Psoas muscle (tissue), 8 donors: ENCODE data around the gene KIF1A. TPM values are rescaled to one million over a fixed set of nuclear protein-coding genes. Genes with fewer than 3 reads are reported as not detected.

Source experiments
- ATAC-seq, 4 donors: fragments of 200-7000 bp; cut with Tn5 transposase; one replicate each; pipeline ENCODE4 v1.9.1; 2020; ENCODE audit warnings: moderate library complexity in 3 of 4, mild to moderate bottlenecking in 2 of 4
- DNase-seq, 2 donors: peaks; one replicate each; pipeline ENCODE4 v3.0.0-alpha.2; 2020
- H3K27ac ChIP-seq: fragments of 200-600 bp; one replicate; pipeline ENCODE4 v1.8.0; 2022
- H3K27me3 ChIP-seq, 3 donors: fragments of 200-600 bp in 1 of 3; one replicate each; pipeline versions ENCODE4 v1.6.1 to v1.8.0; 2013 to 2022; ENCODE audit warnings: low read length in 2 of 3, mild to moderate bottlenecking in 2 of 3, moderate library complexity in 1 of 3; ENCODE audit not compliant: insufficient read depth in 3 of 3
- H3K36me3 ChIP-seq, 2 donors: fragments of 200-600 bp in 1 of 2; one replicate each; pipeline versions ENCODE4 v1.6.1 to v1.8.0; 2013 to 2022; ENCODE audit warnings: low read depth in 1 of 2, mild to moderate bottlenecking in 1 of 2, moderate library complexity in 1 of 2; ENCODE audit not compliant: insufficient read depth in 1 of 2
- H3K4me1 ChIP-seq: fragments of 200-600 bp; one replicate; pipeline ENCODE4 v1.8.0; 2022
- H3K4me3 ChIP-seq: fragments of 200-600 bp; one replicate; pipeline ENCODE4 v1.8.0; 2022; ENCODE audit warnings: mild to moderate bottlenecking
- H3K9me3 ChIP-seq: fragments of 200-600 bp; one replicate; pipeline ENCODE4 v1.8.0; 2022
- WGBS, 3 donors: extraction: QIAGEN DNeasy Blood & Tissue Kit; methylation state at CpG; one replicate each; pipeline versions ENCODE4 v1.1.6 to v1.1.7; 2013; 5-methylcytosine and 5-hydroxymethylcytosine counted together
- intact Hi-C, 2 donors: fragments of 100-400 bp; cut with DNase I; formaldehyde crosslinking; loops; one replicate each; pipeline versions ENCODE4 v1.11.0 to v1.14.2; 2022
- polyA plus RNA-seq, 3 donors: library from polyadenylated mRNA; stranded (reverse); fragments of 200-250 nt; gene quantifications; one replicate each; pipeline ENCODE4 v1.2.3, GENCODE V29; 2013
- total RNA-seq, 4 donors: library from RNA; stranded (reverse); fragmentation: NEBNext Ultra II Directional in 2 of 4; extraction: Animal tissue kit (Norgen Biotek cat#: 25700) in 2 of 4; gene quantifications; one replicate each; pipeline versions ENCODE4 v1.2.1 to v1.2.4, GENCODE V29; 2021 to 2023
- TF ChIP-seq, protein P1 (sequence below): fragments of 200-600 bp; IDR thresholded peaks from one replicate; pipeline ENCODE4 v1.8.0; 2022; ENCODE audit warnings: antibody characterized with exemption
- donor health status: healthy with polysubstance abuse.
- donor health status: DM: no; HTN: no; CAD: no; lungs with moderate emphysema.
- donor health status: Bipolar disorder and iron deficiency.
- donor health status: healthy.
- donor health status: DM: yes; HTN: yes; CAD: no.
- donor health status: DM: no; HTN: no; CAD: no.
- donor health status: DM: no; HTN: no; CAD: no.
- donor health status: DM: yes; HTN: yes; CAD: no.

The KIF1A gene
- total and polyA plus RNA-seq, 7 donors, result 0.01 to 1.2 (median 0.12) TPM; not detected in 2

DNA sequence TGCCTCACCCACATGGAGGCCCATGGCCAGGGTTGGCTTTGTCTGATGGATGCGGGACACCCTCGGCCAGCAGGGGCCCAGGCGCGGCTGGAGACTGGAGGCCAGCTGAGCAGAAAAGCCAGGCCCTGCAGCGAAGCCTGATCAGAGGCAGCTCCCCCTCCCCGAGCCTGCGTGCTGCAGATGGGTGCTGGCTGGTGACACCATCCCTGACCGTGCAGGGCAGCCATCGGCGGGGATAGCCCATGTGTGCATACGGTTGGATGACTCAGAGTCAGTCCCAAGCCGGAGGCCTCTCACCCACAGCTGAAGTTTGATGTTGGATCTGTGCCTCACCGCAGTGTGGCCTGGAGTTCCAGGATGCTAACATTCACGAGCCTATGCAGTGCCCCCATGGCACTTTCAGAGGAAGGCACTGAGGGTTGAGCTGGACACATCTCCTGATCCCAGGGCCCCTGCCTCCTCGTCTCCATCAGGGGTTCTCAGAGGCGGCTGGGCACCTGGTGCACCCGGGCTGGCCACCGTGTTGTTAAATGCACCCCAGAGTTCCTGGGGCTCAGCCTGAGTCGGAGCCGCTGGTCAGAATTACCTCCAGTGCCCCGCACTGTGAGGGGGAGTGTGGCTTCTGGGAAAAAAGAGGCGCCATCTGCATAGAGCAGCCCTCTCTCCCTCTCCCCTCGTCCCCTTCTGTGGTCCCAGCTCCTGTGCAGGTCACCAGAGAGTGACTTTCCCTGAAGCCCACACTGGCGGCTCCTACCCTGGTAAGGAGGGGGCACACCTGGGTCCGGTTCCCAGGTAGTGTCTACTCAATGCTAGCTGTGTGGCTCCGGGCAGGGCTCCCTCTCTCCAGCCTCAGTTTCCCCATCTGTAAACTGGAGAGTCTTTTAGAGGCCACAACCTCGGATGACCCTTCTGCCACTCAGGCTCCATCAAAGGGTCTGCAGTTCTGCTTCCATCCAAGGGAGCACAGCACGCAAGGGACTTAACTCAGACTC lies 19.4 kb upstream of the KIF1A start:
- TF ChIP-seq, protein P1, sequence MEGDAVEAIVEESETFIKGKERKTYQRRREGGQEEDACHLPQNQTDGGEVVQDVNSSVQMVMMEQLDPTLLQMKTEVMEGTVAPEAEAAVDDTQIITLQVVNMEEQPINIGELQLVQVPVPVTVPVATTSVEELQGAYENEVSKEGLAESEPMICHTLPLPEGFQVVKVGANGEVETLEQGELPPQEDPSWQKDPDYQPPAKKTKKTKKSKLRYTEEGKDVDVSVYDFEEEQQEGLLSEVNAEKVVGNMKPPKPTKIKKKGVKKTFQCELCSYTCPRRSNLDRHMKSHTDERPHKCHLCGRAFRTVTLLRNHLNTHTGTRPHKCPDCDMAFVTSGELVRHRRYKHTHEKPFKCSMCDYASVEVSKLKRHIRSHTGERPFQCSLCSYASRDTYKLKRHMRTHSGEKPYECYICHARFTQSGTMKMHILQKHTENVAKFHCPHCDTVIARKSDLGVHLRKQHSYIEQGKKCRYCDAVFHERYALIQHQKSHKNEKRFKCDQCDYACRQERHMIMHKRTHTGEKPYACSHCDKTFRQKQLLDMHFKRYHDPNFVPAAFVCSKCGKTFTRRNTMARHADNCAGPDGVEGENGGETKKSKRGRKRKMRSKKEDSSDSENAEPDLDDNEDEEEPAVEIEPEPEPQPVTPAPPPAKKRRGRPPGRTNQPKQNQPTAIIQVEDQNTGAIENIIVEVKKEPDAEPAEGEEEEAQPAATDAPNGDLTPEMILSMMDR, result no peak
- Histone ChIP-seq H3K27ac (no peak overlapping the region), H3K36me3 (no peaks in the 10 kb centered on the region), H3K27me3 (no peaks in the 10 kb centered on the region), H3K9me3 (no peaks in the 10 kb centered on the region), H3K4me3 (no peak overlapping the region), H3K4me1 (no peaks in the 10 kb centered on the region)
- DNase-seq (no peak), ATAC-seq (no peak)
- WGBS, 3 donors, result 88 to 89% (median 88%) methylated on average over 28 of the region's 28 CpGs
- intact Hi-C loops, result no loop called here

GRCh38 chr2:240837621-240838020 lies 17.6 kb upstream of the KIF1A start:
- Histone ChIP-seq H3K27ac (no peak overlapping the region), H3K9me3 (no peaks in the 10 kb centered on the region), H3K4me1 (no peaks in the 10 kb centered on the region), H3K27me3 (no peaks in the 10 kb centered on the region), H3K4me3 (no peak overlapping the region), H3K36me3 (no peaks in the 10 kb centered on the region)
- intact Hi-C loops, result no loop called here
- ATAC-seq, result no peak
- DNase-seq, result no peak
- WGBS, 3 donors, result 63 to 76% (median 76%) methylated on average over 4 of the region's 4 CpGs
- TF ChIP-seq, protein P1, result no peak

- H3K27me3 ChIP-seq, result no peaks in the 10 kb centered on the region
- 21 to 28% (median 27%) methylated on average over 13 to 17 of the region's 17 CpGs for WGBS, 3 donors
Observed at GRCh38 chr2:240836781-240837467, 16.9 kb upstream of the KIF1A start.

DNA sequence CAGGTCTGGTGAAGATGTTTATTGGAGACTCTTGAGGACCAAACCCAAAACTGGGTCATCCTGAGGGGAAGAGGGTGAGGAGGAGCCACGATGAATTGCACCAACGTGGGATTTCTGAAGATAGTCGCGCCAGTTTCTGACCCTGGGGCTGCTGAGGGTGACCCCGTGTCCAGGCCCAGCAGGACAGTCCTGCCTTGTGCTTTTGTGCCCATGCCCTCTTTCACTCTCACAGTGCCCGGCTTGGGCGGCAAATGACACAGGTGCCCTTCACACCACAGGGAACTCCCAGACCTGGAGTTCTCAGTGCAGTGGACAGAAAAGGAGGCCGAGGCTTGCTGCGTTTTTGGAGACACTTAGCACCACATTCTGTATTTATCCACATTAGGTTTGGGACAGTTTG lies 15.5 kb upstream of the KIF1A start:
- Histone ChIP-seq H3K27ac (no peak overlapping the region), H3K4me3 (no peak overlapping the region), H3K9me3 (no peaks in the 10 kb centered on the region), H3K4me1 (peaks cover 4% of the 10 kb centered on the region), H3K27me3 (peaks cover 0 to 13% (median 0%) of the 10 kb centered on the region in 3 donors), H3K36me3 (no peaks in the 10 kb centered on the region)
- WGBS, 3 donors, result 85 to 92% (median 86%) methylated on average over 9 of the region's 9 CpGs
- DNase-seq (no peak), ATAC-seq (no peak)
- intact Hi-C loops, result no loop called here
- TF ChIP-seq, protein P1, result no peak

More at GRCh38 chr2:240836781-240837467, 16.9 kb upstream of the KIF1A start:
- ATAC-seq, result peak; percentile 74 to 91 (median 81)
- Histone ChIP-seq H3K27ac (no peak overlapping the region), H3K4me3 (no peak overlapping the region), H3K4me1 (no peaks in the 10 kb centered on the region), H3K36me3 (no peaks in the 10 kb centered on the region), H3K9me3 (no peaks in the 10 kb centered on the region)
- DNase-seq, result peak; percentile 69 to 86
- TF ChIP-seq, protein P1, result no peak
- intact Hi-C loops, result no loop called here
